Hepatocyte (in vitro differentiated cells): Measurements from ENCODE around the gene MAP3K5.

Experiments
- EZH2 ChIP-seq: fragments of 200-600 bp; sonication (generic); IDR thresholded peaks from 2 replicates; pipeline ENCODE4 v1.6.1; 2016; ENCODE audit warnings: antibody characterized with exemption, mild to moderate bottlenecking, borderline replicate concordance
- TF ChIP-seq, protein P1 (sequence below): fragments of 200-600 bp; sonication (generic); IDR thresholded peaks from 2 replicates; pipeline ENCODE4 v1.5.1; 2016; ENCODE audit warnings: antibody characterized with exemption, mild to moderate bottlenecking; ENCODE audit not compliant: poor library complexity

- TF ChIP-seq EZH2, result no peak
- TF ChIP-seq, protein P1, sequence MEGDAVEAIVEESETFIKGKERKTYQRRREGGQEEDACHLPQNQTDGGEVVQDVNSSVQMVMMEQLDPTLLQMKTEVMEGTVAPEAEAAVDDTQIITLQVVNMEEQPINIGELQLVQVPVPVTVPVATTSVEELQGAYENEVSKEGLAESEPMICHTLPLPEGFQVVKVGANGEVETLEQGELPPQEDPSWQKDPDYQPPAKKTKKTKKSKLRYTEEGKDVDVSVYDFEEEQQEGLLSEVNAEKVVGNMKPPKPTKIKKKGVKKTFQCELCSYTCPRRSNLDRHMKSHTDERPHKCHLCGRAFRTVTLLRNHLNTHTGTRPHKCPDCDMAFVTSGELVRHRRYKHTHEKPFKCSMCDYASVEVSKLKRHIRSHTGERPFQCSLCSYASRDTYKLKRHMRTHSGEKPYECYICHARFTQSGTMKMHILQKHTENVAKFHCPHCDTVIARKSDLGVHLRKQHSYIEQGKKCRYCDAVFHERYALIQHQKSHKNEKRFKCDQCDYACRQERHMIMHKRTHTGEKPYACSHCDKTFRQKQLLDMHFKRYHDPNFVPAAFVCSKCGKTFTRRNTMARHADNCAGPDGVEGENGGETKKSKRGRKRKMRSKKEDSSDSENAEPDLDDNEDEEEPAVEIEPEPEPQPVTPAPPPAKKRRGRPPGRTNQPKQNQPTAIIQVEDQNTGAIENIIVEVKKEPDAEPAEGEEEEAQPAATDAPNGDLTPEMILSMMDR, result no peak
Measured at GRCh38 chr6:136547871-136548270, 244.4 kb downstream of the MAP3K5 start.
